ENCODE measurements around the gene DNAJC6.

- TF ChIP-seq CTCF (IDR thresholded peaks at IDR 0.05) (no peak), POLR2A (IDR thresholded peaks at IDR 0.05) (no peak)
Measured at GRCh38 chr1:65344171-65344814, 35.0 kb downstream of the DNAJC6 start.

All from thyroid gland (tissue), 4 donors.